HFFc6 (cell line): ENCODE data around the gene CLTCL1. TPM values are rescaled to one million over a fixed set of nuclear protein-coding genes. Genes with fewer than 3 reads are reported as not detected.

Source experiments
- DNase-seq: peaks from one replicate; pipeline ENCODE4 v3.0.0-alpha.2; 2018
- H3K27ac Mint-ChIP-seq: 2 replicates; pipeline ENCODE4 v1.8.0; 2020; ENCODE audit warnings: mild to moderate bottlenecking, mixed read lengths
- H3K27me3 Mint-ChIP-seq: 2 replicates; pipeline ENCODE4 v1.8.0; 2021; ENCODE audit warnings: mild to moderate bottlenecking, moderate library complexity, mixed read lengths; ENCODE audit not compliant: insufficient read depth
- H3K36me3 Mint-ChIP-seq: 2 replicates; pipeline ENCODE4 v1.8.0; 2021; ENCODE audit warnings: low read depth, mixed read lengths
- H3K4me1 Mint-ChIP-seq: 2 replicates; pipeline ENCODE4 v1.8.0; 2020; ENCODE audit warnings: low read depth, mixed read lengths
- H3K4me3 Mint-ChIP-seq: 2 replicates; pipeline ENCODE4 v1.8.0; 2020; ENCODE audit warnings: mild to moderate bottlenecking, moderate library complexity, mixed read lengths
- H3K9me3 Mint-ChIP-seq: 2 replicates; pipeline ENCODE4 v1.8.0; 2020; ENCODE audit warnings: mild to moderate bottlenecking, mixed read lengths
- total RNA-seq, 6 experiments: library from RNA; stranded (reverse); fragmentation: NEBNext Ultra II Directional; extraction: Animal tissue kit (Norgen Biotek cat#: 25700); gene quantifications; 2 replicates in 1 of 6; 3 replicates in 5 of 6; pipeline ENCODE4 v1.2.3, GENCODE V29; 2021
- TF ChIP-seq, protein P1 (sequence below): fragments of 200-600 bp; sonication (generic); IDR thresholded peaks from 2 replicates; pipeline ENCODE4 v1.5.0; 2021; ENCODE audit warnings: antibody characterized with exemption, mild to moderate bottlenecking

CLTCL1 gene
- total RNA-seq, 6 experiments from 2014 or later = 6.3 to 9.0 (median 7.3) TPM

DNA sequence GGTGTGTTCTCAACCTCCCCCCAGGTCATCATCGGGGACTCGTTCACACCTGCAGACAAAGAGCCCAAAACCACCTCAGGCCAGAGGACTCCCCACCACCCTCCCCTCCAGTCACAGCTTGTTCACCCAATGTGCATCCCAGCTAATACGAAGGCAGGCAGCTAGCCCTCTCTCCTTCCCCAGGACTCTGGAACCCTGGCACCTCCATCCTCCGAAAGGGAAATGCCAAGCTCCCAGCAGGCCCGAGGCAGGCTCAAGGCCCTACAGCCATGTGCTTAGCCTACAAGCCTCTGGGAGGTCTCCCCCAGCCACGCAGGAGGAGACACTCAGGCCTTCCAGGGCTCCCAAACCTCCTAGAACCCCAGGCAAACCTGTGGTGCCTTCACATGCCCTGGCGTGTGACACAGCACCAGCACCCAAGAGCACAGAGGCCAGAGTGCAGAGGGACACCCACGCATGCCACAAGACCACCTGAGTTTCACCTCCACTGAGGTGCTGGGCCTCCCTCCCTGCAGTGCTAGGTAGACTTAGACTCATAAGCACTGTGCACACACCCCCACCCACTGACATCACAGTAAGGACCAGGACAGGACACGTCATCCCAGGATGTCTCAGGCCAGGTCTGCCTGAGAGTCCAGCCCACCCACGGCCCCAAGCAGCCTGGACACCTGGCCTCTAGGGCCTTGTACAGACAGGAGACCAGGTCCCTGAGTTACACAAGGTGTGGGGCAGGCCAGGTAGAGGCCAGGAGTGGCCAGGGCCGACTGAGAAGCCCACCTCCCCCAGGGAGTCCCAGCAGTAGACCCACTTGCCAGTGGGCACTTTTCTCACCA is 153.9 kb downstream of the CLTCL1 start:
- no peak for DNase-seq

DNA sequence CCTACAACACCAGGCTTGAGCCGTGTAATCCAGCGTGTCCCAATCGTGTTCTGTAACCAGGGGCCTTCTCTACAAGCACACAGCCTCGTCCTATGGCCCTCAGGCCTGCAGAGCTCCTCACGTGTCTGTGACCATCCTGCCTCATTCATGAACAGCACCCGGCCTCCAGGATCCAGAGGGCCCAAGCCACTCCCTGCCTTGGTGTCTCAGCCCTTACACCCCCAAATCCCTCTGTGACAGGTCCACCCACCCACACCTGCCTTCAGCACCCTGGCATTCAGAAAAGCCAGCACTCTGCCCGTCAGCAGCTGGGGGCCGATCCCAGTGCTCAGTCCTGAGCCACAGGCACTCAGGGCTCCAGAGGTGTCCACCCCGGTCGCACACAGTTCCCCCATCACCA is 154.6 kb downstream of the CLTCL1 start:
- Mint-ChIP-seq H3K4me1 (no peaks in the 10 kb centered on the region), H3K4me3 (no peak overlapping the region), H3K36me3 (peaks cover 20% of the 10 kb centered on the region), H3K9me3 (no peaks in the 10 kb centered on the region), H3K27me3 (peaks cover 2% of the 10 kb centered on the region; the same call in 1 of the 2 replicates), H3K27ac (no peak overlapping the region)
- no peak for DNase-seq
- TF ChIP-seq, protein P1, sequence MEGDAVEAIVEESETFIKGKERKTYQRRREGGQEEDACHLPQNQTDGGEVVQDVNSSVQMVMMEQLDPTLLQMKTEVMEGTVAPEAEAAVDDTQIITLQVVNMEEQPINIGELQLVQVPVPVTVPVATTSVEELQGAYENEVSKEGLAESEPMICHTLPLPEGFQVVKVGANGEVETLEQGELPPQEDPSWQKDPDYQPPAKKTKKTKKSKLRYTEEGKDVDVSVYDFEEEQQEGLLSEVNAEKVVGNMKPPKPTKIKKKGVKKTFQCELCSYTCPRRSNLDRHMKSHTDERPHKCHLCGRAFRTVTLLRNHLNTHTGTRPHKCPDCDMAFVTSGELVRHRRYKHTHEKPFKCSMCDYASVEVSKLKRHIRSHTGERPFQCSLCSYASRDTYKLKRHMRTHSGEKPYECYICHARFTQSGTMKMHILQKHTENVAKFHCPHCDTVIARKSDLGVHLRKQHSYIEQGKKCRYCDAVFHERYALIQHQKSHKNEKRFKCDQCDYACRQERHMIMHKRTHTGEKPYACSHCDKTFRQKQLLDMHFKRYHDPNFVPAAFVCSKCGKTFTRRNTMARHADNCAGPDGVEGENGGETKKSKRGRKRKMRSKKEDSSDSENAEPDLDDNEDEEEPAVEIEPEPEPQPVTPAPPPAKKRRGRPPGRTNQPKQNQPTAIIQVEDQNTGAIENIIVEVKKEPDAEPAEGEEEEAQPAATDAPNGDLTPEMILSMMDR = no peak

More for the DNA sequence above, 153.9 kb downstream of the CLTCL1 start:
- H3K27me3 Mint-ChIP-seq = peaks cover 2% of the 10 kb centered on the region; the same call in 1 of the 2 replicates
- no peak overlapping the region for H3K4me3 Mint-ChIP-seq
- peaks cover 14% of the 10 kb centered on the region for H3K36me3 Mint-ChIP-seq
- TF ChIP-seq, protein P1 = no peak
- no peaks in the 10 kb centered on the region for H3K9me3 Mint-ChIP-seq
- no peak overlapping the region for H3K27ac Mint-ChIP-seq
- no peaks in the 10 kb centered on the region for H3K4me1 Mint-ChIP-seq

DNA sequence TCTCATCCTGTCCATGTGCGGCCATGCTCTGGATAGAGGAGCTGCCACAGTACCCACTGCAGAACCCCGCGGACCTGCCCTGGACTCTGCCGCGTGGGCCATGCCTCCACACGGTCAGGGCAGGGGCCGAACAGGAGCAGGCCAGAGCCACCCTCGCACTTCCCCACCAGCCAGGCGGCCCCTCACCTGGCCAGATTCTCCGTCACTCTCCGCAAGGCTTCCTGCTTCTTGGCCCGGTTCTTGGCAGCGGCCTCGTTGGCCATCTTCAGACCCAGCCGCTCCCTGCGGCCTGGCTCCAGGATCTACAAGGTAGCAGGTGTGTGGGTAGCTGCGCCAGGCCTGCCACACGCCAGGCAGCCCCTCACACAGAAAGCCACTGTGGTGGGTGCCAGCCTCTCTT is 156.6 kb downstream of the CLTCL1 start:
- Mint-ChIP-seq H3K27ac (no peak overlapping the region), H3K4me1 (no peaks in the 10 kb centered on the region), H3K27me3 (peaks cover 2% of the 10 kb centered on the region; the same call in 1 of the 2 replicates), H3K36me3 (peaks cover 21% of the 10 kb centered on the region), H3K4me3 (no peak overlapping the region), H3K9me3 (no peaks in the 10 kb centered on the region)
- DNase-seq = no peak
- TF ChIP-seq, protein P1 = no peak

DNA sequence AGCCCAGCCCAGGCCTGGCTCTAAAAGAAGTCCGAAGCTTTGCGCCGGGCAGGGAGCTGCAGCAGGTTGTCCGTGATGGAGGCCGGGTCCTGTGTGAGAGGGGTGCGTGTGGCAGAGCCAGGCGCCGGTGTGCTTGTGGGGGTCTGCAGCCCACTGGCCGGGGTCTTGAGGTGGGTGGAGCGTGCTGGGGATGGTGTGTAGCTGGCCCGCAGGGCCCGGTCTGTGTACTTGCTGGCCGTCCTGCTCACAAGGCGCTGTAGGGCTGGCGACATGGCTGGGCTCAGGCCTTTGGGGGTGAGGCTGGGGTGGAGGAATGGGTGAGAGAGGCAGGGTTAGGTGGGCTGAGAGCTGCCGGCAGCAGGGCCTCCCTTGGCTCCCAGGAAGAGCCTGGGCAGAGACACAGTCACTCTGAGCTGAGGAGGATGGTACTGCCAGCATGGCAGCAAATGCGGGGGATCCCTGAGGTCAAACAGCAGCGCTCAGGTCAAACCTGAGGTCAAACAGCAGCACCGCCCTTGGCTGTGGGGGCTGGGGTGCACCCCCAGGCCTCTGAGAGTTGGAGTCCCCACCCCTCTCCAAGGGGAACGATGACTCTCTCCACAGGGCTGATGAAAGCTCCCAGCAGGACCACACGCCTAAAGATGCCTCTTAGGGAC is 157.2 kb downstream of the CLTCL1 start:
- Mint-ChIP-seq H3K9me3 (no peaks in the 10 kb centered on the region), H3K36me3 (peaks cover 21% of the 10 kb centered on the region), H3K27me3 (peaks cover 2% of the 10 kb centered on the region; the same call in 1 of the 2 replicates), H3K4me1 (no peaks in the 10 kb centered on the region), H3K27ac (no peak overlapping the region), H3K4me3 (no peak overlapping the region)
- DNase-seq = no peak
- TF ChIP-seq, protein P1 = no peak

DNA sequence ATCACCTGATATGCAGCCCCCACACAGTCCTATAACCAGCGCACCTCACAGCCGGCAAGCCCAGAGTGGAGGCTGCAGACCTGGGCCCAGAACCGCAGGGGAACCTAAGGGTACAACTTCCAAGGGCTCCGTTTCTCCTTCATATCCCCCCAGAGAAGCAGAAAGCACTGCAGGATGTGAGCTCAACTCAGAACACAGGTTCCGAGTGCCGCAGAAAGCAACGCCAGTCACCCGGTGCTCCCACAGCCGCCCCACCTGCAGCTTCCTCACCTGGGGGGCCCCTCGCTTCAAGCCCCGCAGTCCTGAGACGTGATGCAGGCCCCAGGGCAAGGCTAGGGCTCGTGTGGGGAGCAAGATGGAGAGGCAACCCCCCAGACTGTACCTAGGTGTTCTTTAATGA is 158.0 kb downstream of the CLTCL1 start:
- Mint-ChIP-seq H3K27me3 (peaks cover 2% of the 10 kb centered on the region; the same call in 1 of the 2 replicates), H3K27ac (no peak overlapping the region), H3K36me3 (peaks cover 21% of the 10 kb centered on the region), H3K4me3 (no peak overlapping the region), H3K4me1 (no peaks in the 10 kb centered on the region), H3K9me3 (no peaks in the 10 kb centered on the region)
- TF ChIP-seq, protein P1 = no peak
- DNase-seq = no peak
